GM23338 (cell line): ENCODE results near the gene PPFIA2. TPM values are rescaled to one million over a fixed set of nuclear protein-coding genes. Genes with fewer than 3 reads are reported as not detected.

ENCODE experiments used
- ATAC-seq: fragments of 200-7000 bp; cut with Tn5 transposase; 3 replicates; pipeline ENCODE4 v1.9.1; 2020
- DNase-seq: peaks from one replicate; pipeline ENCODE4 v3.0.0-alpha.2; 2015; ENCODE audit warnings: low spot score
- H2AFZ ChIP-seq: fragments of 200-600 bp; sonication (generic); 2 replicates; pipeline ENCODE4 v1.8.0; 2016; ENCODE audit warnings: antibody characterized with exemption, mild to moderate bottlenecking, moderate library complexity
- H3F3A ChIP-seq: fragments of 200-600 bp; sonication (generic); replicated peaks from 2 replicates; pipeline ENCODE4 v1.8.0; 2017; ENCODE audit warnings: antibody characterized with exemption, mixed run types, low read depth
- H3K27ac ChIP-seq: fragments of 200-600 bp; sonication (generic); 2 replicates; pipeline ENCODE4 v1.6.1; 2016; ENCODE audit warnings: low read depth
- H3K27me3 ChIP-seq: fragments of 200-600 bp; sonication (generic); 2 replicates; pipeline ENCODE4 v1.8.0; 2016; ENCODE audit warnings: mild to moderate bottlenecking, mixed run types, moderate library complexity; ENCODE audit not compliant: insufficient read depth
- H3K36me3 ChIP-seq: fragments of 200-600 bp; sonication (generic); 2 replicates; pipeline ENCODE4 v1.8.0; 2016; ENCODE audit warnings: mild to moderate bottlenecking; ENCODE audit not compliant: insufficient read depth
- H3K4me1 ChIP-seq: fragments of 200-600 bp; sonication (generic); 2 replicates; pipeline ENCODE4 v1.8.0; 2016; ENCODE audit warnings: mild to moderate bottlenecking, moderate library complexity; ENCODE audit not compliant: insufficient read depth
- H3K4me2 ChIP-seq: fragments of 200-600 bp; sonication (generic); 2 replicates; pipeline ENCODE4 v1.7.1; 2017; ENCODE audit warnings: mixed run types
- H3K4me3 ChIP-seq: fragments of 200-600 bp; sonication (generic); 2 replicates; pipeline ENCODE4 v1.6.1; 2016; ENCODE audit warnings: mixed run types
- H3K79me2 ChIP-seq: fragments of 200-600 bp; sonication (generic); replicated peaks from 2 replicates; pipeline ENCODE4 v1.8.0; 2017; ENCODE audit warnings: mild to moderate bottlenecking; ENCODE audit not compliant: insufficient read depth
- H3K9me2 ChIP-seq: fragments of 200-600 bp; sonication (generic); 2 replicates; pipeline ENCODE4 v1.8.0; 2017; ENCODE audit not compliant: insufficient read depth
- H4K20me1 ChIP-seq: fragments of 200-600 bp; sonication (generic); replicated peaks from 2 replicates; pipeline ENCODE4 v1.8.0; 2017; ENCODE audit warnings: mild to moderate bottlenecking; ENCODE audit not compliant: insufficient read depth
- H3K27ac Mint-ChIP-seq: 2 replicates; pipeline ENCODE4 v1.8.0; 2020; ENCODE audit warnings: inconsistent platforms, mild to moderate bottlenecking, moderate library complexity, mixed read lengths
- H3K27me3 Mint-ChIP-seq: 3 replicates; pipeline ENCODE4 v1.8.0; 2022; ENCODE audit warnings: low read depth, mild to moderate bottlenecking, moderate library complexity, mixed read lengths, inconsistent platforms; ENCODE audit not compliant: insufficient read depth, poor library complexity
- H3K36me3 Mint-ChIP-seq: 3 replicates; pipeline ENCODE4 v1.8.0; 2021; ENCODE audit warnings: low read depth, mild to moderate bottlenecking, inconsistent platforms, moderate library complexity, mixed read lengths
- H3K4me1 Mint-ChIP-seq: 3 replicates; pipeline ENCODE4 v1.8.0; 2020; ENCODE audit warnings: mild to moderate bottlenecking, inconsistent platforms, mixed read lengths
- H3K4me3 Mint-ChIP-seq: 3 replicates; pipeline ENCODE4 v1.8.0; 2021; ENCODE audit warnings: moderate library complexity, mild to moderate bottlenecking, inconsistent platforms, mixed read lengths
- H3K9me3 Mint-ChIP-seq: 3 replicates; pipeline ENCODE4 v1.8.0; 2020; ENCODE audit warnings: moderate library complexity, mild to moderate bottlenecking, inconsistent platforms, mixed read lengths
- CREB1 ChIP-seq: fragments of 250-450 bp; sonication (Bioruptor Pico); IDR thresholded peaks from 2 replicates; pipeline ENCODE4 v1.5.0; 2020; ENCODE audit warnings: low read depth, mild to moderate bottlenecking, moderate library complexity
- EZH2 ChIP-seq: fragments of 200-600 bp; sonication (generic); IDR thresholded peaks from one replicate; pipeline ENCODE4 v1.8.0; 2017; ENCODE audit warnings: antibody characterized with exemption, mild to moderate bottlenecking, low read depth; ENCODE audit not compliant: unreplicated experiment
- JUNB ChIP-seq: IDR thresholded peaks from one replicate; pipeline ENCODE4 v1.6.1; 2016; ENCODE audit warnings: antibody characterized with exemption; ENCODE audit not compliant: unreplicated experiment
- NANOG ChIP-seq: IDR thresholded peaks from 2 replicates; pipeline ENCODE4 v1.6.1; 2016; ENCODE audit warnings: antibody characterized with exemption, borderline replicate concordance
- POLR2AphosphoS5 ChIP-seq: IDR thresholded peaks from 2 replicates; pipeline ENCODE4 v1.6.1; 2016; ENCODE audit warnings: antibody characterized with exemption, low read depth
- ZNF114 ChIP-seq: fragments of 250-450 bp; sonication (Bioruptor Pico); IDR thresholded peaks from 2 replicates; pipeline ENCODE4 v1.5.0; 2020; ENCODE audit warnings: mild to moderate bottlenecking, moderate library complexity
- ZNF331 ChIP-seq: fragments of 250-450 bp; sonication (Bioruptor Pico); IDR thresholded peaks from 2 replicates; pipeline ENCODE4 v1.5.0; 2020; ENCODE audit warnings: low read depth, mild to moderate bottlenecking, moderate library complexity
- polyA plus RNA-seq: library from polyadenylated mRNA; unstranded; fragments of >200 nt; fragmentation: Nextera tagmentation; extraction: Ambion mirVana; gene quantifications from 2 replicates; pipeline ENCODE4 v1.2.1, GENCODE V29; 2016
- total RNA-seq: library from RNA; depleted of rRNA; stranded (reverse); fragments of >200 nt; shearing (Covaris generic); gene quantifications from 2 replicates; pipeline ENCODE4 v1.2.3, GENCODE V29; 2014
- TF ChIP-seq, protein P1 (sequence below): IDR thresholded peaks from one replicate; pipeline ENCODE4 v1.6.1; 2018; ENCODE audit warnings: antibody characterized with exemption; ENCODE audit not compliant: unreplicated experiment
- TF ChIP-seq, protein P2 (sequence below): fragments of 250-450 bp; sonication (Bioruptor Pico); IDR thresholded peaks from 2 replicates; pipeline ENCODE4 v1.5.0; 2020; ENCODE audit warnings: mild to moderate bottlenecking, moderate library complexity
- TF ChIP-seq, protein P3 (sequence below): IDR thresholded peaks from 2 replicates; pipeline ENCODE4 v1.6.1; 2016; ENCODE audit warnings: antibody characterized with exemption

PPFIA2 gene
- total and polyA plus RNA-seq, 2 experiments from 2014 or later = 5.4 to 7.2 TPM

DNA sequence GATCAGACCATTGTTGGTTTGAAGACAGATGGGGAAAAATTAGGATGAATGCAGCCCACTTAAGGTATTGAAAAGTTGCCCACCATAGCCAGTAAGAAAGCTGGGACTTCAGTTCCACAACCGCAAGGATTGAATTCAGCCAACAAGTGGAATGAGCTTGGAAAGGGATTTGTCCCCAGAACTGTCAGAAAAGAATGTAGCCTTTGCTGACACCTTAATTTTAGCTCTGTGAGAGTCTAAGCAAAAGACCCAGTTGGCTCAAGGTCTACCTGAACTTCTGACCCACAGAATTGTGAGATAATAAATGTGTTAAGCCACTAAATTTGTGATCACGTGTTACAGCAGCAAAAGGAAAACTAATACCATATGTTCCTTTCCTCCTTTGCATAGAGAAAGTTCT lies 29.4 kb downstream of the PPFIA2 start (continued):
- TF ChIP-seq, protein P1, sequence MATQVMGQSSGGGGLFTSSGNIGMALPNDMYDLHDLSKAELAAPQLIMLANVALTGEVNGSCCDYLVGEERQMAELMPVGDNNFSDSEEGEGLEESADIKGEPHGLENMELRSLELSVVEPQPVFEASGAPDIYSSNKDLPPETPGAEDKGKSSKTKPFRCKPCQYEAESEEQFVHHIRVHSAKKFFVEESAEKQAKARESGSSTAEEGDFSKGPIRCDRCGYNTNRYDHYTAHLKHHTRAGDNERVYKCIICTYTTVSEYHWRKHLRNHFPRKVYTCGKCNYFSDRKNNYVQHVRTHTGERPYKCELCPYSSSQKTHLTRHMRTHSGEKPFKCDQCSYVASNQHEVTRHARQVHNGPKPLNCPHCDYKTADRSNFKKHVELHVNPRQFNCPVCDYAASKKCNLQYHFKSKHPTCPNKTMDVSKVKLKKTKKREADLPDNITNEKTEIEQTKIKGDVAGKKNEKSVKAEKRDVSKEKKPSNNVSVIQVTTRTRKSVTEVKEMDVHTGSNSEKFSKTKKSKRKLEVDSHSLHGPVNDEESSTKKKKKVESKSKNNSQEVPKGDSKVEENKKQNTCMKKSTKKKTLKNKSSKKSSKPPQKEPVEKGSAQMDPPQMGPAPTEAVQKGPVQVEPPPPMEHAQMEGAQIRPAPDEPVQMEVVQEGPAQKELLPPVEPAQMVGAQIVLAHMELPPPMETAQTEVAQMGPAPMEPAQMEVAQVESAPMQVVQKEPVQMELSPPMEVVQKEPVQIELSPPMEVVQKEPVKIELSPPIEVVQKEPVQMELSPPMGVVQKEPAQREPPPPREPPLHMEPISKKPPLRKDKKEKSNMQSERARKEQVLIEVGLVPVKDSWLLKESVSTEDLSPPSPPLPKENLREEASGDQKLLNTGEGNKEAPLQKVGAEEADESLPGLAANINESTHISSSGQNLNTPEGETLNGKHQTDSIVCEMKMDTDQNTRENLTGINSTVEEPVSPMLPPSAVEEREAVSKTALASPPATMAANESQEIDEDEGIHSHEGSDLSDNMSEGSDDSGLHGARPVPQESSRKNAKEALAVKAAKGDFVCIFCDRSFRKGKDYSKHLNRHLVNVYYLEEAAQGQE = no peak
- TF ChIP-seq JUNB (no peak), EZH2 (no peak)

DNA sequence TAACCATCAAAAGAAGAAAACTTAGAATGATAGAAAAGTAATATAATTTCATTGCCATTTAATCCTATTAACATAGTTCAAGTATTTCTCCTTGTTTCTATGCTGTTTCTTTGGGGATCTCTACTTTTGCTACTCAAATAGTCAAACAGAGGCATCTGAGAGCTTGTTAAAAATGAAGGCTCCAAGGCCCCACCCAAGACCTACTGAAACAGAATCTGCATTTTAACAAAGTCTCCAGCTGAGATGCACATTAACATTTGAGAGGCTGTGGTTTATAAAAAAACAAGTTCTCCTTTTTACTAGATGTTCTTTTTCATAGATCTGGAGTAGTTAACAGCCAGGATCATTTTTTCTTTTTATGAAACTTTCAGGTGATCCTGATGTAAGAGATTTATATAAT lies 31.8 kb downstream of the PPFIA2 start:
- ATAC-seq (peak; percentile 64), DNase-seq (peak; percentile 20)
- Histone ChIP-seq H3K36me3 (no peaks in the 10 kb centered on the region), H3K4me2 (peak overlapping the region; percentile 46), H2AFZ (no peak overlapping the region), H3K4me3 (no peak overlapping the region), H3K4me1 (peaks cover 41% of the 10 kb centered on the region), H3K9me2 (no peaks in the 10 kb centered on the region), H4K20me1 (no peaks in the 10 kb centered on the region), H3K27me3 (no peaks in the 10 kb centered on the region), H3K79me2 (no peaks in the 10 kb centered on the region), H3F3A (no peaks in the 10 kb centered on the region), H3K27ac (no peak overlapping the region)
- no peaks in the 10 kb centered on the region for H3K27me3 Mint-ChIP-seq
- H3K36me3 Mint-ChIP-seq = no peaks in the 10 kb centered on the region
- H3K9me3 Mint-ChIP-seq = no peaks in the 10 kb centered on the region
- no peak overlapping the region for H3K27ac Mint-ChIP-seq
- peaks cover 41% of the 10 kb centered on the region for H3K4me1 Mint-ChIP-seq
- no peak overlapping the region for H3K4me3 Mint-ChIP-seq
- no peak for TF ChIP-seq POLR2AphosphoS5
- TF ChIP-seq JUNB = no peak
- TF ChIP-seq EZH2 = no peak
- no peak for TF ChIP-seq NANOG
- no peak for TF ChIP-seq ZNF114
- TF ChIP-seq ZNF331 (CRISPR knock-in tag) = no peak
- TF ChIP-seq, protein P2, sequence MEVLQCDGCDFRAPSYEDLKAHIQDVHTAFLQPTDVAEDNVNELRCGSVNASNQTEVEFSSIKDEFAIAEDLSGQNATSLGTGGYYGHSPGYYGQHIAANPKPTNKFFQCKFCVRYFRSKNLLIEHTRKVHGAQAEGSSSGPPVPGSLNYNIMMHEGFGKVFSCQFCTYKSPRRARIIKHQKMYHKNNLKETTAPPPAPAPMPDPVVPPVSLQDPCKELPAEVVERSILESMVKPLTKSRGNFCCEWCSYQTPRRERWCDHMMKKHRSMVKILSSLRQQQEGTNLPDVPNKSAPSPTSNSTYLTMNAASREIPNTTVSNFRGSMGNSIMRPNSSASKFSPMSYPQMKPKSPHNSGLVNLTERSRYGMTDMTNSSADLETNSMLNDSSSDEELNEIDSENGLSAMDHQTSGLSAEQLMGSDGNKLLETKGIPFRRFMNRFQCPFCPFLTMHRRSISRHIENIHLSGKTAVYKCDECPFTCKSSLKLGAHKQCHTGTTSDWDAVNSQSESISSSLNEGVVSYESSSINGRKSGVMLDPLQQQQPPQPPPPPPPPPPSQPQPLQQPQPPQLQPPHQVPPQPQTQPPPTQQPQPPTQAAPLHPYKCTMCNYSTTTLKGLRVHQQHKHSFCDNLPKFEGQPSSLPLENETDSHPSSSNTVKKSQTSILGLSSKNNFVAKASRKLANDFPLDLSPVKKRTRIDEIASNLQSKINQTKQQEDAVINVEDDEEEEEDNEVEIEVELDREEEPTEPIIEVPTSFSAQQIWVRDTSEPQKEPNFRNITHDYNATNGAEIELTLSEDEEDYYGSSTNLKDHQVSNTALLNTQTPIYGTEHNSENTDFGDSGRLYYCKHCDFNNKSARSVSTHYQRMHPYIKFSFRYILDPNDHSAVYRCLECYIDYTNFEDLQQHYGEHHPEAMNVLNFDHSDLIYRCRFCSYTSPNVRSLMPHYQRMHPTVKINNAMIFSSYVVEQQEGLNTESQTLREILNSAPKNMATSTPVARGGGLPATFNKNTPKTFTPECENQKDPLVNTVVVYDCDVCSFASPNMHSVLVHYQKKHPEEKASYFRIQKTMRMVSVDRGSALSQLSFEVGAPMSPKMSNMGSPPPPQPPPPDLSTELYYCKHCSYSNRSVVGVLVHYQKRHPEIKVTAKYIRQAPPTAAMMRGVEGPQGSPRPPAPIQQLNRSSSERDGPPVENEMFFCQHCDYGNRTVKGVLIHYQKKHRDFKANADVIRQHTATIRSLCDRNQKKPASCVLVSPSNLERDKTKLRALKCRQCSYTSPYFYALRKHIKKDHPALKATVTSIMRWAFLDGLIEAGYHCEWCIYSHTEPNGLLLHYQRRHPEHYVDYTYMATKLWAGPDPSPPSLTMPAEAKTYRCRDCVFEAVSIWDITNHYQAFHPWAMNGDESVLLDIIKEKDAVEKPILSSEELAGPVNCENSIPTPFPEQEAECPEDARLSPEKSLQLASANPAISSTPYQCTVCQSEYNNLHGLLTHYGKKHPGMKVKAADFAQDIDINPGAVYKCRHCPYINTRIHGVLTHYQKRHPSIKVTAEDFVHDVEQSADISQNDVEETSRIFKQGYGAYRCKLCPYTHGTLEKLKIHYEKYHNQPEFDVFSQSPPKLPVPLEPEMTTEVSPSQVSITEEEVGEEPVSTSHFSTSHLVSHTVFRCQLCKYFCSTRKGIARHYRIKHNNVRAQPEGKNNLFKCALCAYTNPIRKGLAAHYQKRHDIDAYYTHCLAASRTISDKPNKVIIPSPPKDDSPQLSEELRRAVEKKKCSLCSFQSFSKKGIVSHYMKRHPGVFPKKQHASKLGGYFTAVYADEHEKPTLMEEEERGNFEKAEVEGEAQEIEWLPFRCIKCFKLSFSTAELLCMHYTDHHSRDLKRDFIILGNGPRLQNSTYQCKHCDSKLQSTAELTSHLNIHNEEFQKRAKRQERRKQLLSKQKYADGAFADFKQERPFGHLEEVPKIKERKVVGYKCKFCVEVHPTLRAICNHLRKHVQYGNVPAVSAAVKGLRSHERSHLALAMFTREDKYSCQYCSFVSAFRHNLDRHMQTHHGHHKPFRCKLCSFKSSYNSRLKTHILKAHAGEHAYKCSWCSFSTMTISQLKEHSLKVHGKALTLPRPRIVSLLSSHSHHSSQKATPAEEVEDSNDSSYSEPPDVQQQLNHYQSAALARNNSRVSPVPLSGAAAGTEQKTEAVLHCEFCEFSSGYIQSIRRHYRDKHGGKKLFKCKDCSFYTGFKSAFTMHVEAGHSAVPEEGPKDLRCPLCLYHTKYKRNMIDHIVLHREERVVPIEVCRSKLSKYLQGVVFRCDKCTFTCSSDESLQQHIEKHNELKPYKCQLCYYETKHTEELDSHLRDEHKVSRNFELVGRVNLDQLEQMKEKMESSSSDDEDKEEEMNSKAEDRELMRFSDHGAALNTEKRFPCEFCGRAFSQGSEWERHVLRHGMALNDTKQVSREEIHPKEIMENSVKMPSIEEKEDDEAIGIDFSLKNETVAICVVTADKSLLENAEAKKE (CRISPR knock-in tag) = no peak
- TF ChIP-seq, protein P3, sequence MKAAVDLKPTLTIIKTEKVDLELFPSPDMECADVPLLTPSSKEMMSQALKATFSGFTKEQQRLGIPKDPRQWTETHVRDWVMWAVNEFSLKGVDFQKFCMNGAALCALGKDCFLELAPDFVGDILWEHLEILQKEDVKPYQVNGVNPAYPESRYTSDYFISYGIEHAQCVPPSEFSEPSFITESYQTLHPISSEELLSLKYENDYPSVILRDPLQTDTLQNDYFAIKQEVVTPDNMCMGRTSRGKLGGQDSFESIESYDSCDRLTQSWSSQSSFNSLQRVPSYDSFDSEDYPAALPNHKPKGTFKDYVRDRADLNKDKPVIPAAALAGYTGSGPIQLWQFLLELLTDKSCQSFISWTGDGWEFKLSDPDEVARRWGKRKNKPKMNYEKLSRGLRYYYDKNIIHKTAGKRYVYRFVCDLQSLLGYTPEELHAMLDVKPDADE = no peak
- TF ChIP-seq, protein P1 = no peak
- TF ChIP-seq CREB1 (CRISPR knock-in tag) = no peak
